Measurements from ENCODE around the gene TGFBR2.

Gene TGFBR2

DNA sequence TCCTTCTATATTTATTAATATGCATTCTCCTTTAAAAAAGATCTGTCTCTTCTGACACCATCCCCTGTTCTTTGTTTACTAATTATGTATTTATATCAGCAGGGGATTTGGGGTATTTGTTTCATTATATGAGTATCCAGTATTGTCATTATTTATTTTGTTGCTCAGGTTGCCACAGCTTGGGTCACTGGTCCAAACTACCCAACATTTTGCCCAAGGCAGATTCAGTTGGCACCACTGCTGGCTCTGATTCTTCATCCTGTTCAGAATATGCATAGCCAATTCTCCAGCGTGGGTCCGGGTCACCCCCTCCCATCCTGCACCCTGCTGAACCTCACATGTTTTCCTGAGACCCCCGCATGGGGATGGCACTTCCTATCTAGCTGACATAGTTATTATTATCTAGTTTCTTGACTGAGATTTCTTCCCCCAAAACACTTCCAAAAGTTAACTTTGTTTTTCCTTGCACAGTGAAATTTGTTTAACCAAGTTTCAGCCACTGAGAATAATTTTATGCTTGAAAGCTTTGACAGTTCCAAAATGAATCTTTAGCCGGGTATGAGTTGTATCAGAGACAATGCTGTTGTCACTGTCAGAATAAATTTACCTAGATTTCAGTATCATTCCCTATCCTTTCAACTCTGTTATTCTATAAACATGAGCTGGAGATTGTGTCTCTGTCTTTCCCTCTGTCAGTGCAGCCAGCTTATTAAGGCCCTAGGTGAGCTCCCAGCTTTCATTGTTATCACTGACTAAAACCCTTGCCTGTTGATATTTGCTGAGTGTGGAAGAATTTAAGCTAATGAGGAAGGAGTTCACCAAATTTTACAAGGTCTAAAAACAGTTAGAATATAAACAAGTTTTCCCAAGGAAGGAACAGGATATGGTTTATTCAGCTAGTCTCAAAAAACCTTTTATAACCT lies 70.3 kb downstream of the TGFBR2 start:
- DNase-seq, result no peak

DNA sequence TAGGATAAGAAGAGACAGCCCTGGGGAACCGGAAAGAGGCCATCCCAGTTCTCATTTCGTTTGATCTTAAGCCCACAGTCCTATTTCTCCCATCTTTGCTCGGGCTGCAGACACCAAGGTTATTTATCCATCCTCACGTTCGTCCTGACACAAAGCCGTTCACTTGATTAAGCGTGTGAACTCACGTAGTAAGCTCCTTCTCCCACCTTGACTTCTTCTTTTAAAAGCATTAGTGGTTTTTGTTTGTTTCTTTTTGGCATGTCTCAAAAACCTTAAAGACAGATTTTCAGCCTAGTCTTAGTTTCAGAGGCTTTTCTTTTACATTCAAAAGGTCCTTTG lies 70.9 kb downstream of the TGFBR2 start:
- DNase-seq, result no peak

DNA sequence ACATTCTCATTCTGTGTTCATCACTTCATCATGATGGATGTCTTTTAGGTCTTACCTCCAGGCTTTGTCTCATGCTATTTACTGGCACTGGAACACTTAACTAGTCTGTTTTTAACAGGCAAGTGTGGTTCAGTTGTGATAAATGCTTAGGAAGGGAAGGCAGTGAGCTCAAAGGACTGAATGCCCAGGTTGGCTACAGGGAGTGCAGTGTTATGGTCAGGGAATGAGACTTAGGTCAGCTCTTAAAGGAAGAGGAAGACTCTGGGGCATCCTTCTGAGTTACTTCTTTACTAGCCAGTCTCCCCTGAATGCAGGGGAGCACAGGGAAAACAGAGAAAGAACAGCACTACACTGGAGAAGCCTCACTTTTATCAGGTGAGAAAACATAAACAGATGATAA lies 72.6 kb downstream of the TGFBR2 start:
- no peak for DNase-seq

DNA sequence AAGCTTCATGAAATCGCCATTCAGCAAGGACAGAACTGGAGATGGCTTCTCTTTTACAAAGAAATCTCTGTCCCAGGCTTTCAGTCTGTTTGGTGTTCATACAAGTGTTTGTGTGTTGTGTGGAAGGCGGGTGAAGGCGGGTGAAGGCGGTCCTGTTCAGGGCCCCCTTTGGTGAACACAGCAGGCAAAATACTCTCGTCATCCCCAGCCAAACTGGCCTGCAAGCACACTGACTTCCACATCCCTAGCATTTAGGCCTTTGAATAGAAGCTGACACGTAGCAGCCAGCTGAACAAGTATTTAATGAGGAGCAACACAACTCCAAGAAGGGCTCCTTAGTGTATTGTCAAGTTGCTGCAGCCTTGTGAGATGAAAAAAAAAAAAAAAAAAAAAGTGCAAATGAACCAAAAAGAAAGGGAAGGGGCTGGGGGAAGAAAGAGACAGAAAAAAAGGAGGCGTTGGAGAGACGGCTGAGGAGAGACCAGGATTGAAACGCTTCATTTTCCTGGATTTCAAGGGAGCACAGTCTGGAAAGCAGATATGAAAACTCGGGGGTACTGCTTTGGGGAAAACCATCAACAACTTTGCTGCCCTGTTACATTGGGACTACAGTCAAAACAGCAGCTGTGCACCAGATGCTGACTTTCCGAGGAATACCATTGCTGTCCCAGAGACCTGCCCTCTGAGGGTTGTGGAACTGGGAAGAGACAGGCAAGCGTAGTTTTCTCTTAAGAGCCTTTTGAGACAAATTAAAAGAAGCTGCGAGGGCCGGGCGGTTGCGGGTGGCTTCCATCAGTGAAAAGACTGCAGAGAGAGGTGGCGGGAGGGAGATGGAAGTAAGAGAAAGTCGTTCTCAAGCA lies 74.6 kb downstream of the TGFBR2 start:
- DNase-seq, result peak; percentile 58

DNA sequence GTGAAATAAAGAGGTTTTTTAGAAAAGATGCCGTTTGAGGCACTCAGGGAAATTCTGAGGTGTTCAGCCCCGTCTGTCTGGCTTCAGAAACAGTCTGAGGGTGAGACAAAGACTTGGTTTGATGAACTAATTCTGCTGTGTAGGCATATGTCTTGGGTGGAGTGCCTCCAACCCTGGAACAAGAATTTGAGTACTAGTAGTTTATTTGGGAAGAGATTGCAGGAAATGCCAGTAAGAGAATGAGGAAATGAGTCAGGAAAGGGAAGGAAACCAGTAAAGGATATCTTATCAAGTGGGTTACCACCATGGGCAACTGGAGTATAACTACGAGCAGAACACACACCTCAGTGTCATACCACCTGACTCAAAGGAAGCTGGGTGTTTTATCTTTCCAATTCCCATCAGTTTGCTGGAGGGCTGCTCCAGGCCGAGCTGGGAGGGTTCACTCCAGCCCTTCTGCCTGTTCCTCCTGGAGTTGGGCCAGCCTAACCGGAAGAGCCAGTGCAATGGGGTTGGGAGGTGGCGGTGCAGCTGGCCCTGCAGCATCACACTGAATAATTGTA lies 75.3 kb downstream of the TGFBR2 start:
- peak; percentile 75 for DNase-seq

DNA sequence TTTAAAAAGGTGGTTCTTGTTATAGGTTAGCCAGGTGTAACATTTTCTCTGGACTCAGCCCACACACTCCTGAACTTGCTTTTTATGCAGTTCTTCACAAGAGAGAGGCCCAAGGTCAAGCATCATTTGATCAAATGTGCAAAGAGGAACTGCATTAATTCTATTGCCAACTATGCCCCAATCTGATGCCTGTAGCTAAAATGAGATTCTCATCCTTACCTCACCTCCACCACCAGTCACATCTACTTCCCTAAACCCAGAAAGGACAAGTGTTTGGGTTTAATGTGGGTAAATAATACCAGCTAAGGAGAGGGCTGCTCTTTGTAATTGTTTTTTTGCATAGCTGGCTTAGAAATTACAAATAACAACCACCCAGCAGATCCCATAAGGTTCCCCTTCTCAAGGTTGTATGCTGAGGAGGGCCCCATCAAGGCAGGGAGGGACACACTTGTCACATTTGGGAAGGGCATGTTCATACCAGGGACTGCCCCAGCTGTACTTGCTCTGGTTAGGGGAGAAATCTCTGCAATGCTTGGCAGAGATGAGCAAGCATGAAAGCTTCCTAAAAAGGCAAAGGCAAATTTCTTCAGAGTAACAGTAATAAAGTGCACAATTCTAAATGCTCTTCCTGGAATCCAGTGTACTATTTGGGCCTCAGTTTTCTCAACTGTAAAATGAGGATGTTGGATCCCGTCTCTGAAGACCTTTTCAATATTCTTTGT lies 76.2 kb downstream of the TGFBR2 start:
- DNase-seq, result no peak

DNA sequence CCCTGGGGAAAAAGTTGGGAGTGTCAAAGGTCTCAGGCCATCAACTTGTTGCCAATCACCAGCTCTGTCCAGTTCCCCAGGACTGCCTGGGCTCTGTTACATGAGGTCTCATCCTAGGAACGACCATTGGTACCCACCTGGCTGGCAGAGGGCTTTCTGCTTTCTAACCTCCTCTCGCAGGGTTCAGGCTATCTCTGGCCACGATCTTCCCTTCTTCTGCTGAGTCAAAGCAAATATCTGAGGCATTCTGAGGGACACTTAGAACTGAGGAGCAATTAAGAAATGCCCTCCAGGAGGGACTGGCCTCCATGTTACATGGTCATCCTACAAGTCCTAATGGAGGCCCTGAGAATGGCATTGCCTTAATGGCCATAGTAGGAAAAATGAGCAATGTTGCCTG lies 77.4 kb downstream of the TGFBR2 start:
- DNase-seq, result peak; percentile 72

DNA sequence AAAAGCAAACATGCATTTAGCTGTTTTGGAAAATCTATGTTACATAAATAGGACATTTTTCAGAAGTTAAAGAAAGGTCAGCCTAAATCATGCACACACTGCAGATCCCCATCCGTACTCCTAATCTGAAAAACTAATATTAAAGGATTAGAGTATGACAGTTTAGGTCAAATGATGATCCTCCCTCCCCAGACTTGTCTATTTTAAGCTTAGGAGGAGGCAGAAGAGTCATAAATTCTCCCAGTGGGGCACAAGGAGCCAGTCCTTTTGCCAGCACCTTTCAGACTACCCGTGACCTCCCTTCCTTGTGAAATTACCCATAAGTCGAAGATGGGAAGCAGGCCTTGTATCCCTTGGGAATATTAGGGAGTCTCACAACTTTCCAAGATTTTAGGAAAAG lies 78.0 kb downstream of the TGFBR2 start:
- DNase-seq, result no peak

DNA sequence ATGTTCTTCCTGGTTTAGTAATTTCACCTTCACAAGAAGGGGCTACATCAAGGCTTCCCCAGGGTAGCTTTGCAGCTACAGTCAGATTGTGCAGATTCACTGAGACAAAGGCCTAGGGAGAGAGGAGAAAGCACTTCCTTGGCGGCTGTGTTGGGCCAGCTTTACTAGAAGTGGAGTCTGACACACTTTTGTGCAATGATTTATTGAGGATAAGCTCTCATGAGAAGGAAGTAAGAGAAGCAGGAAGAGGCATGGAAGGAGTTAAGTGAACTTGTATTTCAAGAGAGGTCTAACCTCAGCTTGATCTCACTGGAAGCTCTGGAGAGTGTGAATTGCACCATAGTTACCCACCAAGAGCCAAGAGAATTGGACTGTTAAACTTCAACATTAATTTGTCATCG lies 78.9 kb downstream of the TGFBR2 start:
- no peak for DNase-seq

DNA sequence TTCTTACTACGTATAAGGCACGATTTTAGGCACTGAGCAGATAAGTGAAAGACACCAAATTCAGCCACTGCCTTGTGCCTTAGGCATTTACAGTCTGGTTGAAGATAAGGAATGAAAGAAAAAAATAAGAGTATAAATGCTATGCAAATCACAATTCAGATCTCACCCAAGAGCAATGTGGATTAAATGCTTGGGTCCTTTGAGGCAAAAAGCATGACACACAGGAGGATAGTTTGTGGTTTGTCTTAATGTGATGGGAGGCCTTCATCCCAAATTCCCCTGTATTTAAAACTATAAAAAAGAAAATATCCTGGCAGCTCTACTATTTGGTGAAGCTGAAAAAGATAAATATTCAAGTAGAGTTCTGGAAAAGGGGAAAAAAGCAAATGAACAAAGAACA lies 79.8 kb downstream of the TGFBR2 start:
- no peak for DNase-seq

DNA sequence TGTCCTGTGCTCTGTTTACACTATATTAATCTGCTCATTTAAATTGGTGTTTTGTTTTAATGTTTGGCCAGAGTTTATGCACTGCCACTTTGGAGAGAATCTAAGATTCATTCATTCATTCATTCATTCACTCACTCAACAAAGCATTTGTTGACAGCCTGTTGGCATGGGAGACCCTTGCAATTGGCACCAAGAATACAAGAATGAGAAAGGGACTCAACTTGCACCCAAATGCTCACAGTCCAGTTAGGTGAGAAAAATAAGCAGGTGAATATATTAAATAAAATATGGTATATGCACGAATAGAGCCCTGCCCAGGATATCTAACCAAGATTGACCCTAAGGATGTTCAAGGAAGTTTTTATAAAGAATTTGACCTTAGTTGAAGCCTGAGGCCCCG lies 80.4 kb downstream of the TGFBR2 start:
- DNase-seq, result no peak

DNA sequence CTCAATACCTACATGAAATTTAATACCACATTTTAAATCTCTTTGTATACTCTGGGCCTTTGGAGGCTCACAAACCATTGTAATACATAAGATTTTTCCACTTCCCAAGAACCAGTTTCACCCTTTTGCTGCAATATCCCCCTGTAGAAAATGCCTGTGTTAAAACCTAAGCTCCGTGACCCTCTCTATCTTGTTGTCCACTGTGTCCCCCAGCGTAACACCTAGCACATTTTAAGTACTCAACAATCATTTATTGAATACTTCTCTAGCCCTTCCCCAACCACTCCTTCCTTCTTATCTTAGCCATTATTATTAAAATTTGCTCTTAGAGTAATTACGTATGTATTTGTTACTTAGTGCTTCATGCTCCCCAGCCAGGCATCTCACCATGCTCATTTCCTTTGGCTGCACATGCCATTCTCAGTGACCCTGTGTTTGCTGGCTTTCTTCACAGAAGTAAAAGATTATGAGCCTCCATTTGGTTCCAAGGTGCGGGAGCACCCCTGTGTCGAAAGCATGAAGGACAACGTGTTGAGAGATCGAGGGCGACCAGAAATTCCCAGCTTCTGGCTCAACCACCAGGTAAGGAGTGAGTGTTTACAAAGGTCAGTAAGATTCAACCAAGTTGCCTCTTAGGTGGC lies 81.6 kb downstream of the TGFBR2 start:
- DNase-seq, result no peak

DNA sequence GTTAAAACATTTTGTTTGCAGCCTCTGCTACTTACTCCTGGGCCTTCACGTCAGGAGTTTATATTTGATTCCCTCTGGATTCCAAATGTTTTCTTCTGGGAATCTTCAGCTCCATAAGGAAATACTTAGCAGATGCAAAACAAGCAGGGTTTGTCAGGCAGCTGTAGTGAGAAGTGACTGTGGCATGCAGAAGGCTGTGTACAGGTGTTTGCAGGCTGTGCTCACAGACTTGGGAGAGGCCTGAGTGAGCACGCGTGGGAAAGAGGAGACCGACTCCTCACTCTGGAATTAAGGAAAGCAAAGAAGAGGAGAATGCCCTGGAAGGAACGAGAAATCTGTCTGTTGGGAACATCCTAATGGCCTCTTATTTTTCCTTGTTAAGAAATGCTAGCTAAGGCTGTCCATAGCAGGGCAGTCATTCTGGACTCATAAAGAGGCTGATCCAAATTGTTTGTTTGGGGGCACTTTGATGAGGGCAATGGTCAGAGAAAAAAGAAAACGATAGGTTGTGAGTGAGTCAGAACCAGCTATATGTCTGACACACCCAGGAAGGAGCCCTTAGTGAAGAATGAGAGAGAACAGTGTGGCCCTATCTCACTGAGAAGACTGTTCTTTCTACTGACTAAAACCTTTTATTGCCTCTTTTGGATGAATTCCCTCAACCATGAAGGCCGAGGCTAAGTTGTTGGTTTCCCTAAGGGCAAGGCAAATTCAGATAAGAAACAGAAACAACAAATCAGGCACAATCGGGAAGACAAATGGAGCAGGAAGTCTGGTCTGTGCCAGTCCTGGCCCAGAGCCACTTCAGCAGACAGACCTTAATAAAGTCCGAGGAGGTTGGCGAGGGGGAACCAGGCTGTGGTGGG lies 82.6 kb downstream of the TGFBR2 start:
- peak; percentile 86 for DNase-seq

DNA sequence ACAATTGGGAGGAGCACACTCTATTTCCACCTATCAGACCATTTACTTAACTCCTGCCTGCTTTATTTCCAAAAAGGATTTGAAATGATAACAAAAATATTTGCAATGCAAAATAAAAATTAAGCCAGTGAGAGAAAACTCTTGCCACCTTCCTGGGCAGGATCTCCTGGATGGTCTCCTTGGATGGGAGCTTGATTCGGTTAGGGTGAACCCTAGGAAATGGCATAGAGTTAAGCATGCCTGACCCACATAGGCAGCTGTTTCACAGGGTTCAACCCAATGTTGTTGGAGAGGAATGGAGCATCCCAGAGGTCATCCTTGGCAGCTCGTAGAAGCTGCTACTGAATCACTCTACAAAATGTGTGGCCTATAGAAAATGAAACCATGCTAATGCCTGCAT lies 83.8 kb downstream of the TGFBR2 start:
- DNase-seq, result no peak

DNA sequence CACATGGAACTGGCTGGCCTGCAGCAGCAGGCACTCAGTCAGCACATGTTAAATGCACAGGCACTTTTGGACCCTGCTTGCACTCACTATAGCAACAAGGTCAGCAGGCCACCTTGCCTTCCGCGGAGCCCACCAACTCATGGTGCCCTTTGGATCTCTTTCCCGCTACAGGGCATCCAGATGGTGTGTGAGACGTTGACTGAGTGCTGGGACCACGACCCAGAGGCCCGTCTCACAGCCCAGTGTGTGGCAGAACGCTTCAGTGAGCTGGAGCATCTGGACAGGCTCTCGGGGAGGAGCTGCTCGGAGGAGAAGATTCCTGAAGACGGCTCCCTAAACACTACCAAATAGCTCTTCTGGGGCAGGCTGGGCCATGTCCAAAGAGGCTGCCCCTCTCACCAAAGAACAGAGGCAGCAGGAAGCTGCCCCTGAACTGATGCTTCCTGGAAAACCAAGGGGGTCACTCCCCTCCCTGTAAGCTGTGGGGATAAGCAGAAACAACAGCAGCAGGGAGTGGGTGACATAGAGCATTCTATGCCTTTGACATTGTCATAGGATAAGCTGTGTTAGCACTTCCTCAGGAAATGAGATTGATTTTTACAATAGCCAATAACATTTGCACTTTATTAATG lies 85.0 kb downstream of the TGFBR2 start:
- no peak for DNase-seq

DNA sequence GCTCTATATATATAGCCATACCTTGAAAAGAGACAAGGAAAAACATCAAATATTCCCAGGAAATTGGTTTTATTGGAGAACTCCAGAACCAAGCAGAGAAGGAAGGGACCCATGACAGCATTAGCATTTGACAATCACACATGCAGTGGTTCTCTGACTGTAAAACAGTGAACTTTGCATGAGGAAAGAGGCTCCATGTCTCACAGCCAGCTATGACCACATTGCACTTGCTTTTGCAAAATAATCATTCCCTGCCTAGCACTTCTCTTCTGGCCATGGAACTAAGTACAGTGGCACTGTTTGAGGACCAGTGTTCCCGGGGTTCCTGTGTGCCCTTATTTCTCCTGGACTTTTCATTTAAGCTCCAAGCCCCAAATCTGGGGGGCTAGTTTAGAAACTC lies 85.5 kb downstream of the TGFBR2 start:
- DNase-seq, result no peak

DNA sequence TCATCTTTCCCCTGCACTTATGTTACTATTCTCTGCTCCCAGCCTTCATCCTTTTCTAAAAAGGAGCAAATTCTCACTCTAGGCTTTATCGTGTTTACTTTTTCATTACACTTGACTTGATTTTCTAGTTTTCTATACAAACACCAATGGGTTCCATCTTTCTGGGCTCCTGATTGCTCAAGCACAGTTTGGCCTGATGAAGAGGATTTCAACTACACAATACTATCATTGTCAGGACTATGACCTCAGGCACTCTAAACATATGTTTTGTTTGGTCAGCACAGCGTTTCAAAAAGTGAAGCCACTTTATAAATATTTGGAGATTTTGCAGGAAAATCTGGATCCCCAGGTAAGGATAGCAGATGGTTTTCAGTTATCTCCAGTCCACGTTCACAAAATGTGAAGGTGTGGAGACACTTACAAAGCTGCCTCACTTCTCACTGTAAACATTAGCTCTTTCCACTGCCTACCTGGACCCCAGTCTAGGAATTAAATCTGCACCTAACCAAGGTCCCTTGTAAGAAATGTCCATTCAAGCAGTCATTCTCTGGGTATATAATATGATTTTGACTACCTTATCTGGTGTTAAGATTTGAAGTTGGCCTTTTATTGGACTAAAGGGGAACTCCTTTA lies 86.2 kb downstream of the TGFBR2 start:
- no peak for DNase-seq

DNA sequence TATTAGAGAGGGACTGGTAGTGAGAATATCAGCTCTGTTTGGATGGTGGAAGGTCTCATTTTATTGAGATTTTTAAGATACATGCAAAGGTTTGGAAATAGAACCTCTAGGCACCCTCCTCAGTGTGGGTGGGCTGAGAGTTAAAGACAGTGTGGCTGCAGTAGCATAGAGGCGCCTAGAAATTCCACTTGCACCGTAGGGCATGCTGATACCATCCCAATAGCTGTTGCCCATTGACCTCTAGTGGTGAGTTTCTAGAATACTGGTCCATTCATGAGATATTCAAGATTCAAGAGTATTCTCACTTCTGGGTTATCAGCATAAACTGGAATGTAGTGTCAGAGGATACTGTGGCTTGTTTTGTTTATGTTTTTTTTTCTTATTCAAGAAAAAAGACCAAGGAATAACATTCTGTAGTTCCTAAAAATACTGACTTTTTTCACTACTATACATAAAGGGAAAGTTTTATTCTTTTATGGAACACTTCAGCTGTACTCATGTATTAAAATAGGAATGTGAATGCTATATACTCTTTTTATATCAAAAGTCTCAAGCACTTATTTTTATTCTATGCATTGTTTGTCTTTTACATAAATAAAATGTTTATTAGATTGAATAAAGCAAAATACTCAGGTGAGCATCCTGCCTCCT lies 87.2 kb downstream of the TGFBR2 start:
- peak; percentile 76 for DNase-seq

DNA sequence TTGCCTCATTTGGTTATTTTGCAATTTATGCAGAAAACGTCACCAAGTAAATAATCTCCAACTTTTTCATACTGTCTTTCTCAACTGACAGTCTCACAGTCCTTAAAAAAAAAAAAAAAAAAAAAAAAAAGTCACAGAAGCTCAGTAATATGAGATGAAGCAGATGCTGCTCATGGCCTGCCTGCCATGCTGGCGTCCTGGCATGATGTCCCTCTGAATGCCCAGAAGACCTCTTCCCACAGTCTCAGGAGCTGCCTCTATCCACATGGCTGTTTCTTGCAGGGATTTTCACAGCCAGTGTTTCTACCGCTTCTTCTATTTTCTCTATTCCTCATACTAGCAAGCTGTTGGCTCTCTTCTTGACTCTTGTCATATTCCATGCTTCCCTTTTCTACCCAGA lies 87.7 kb downstream of the TGFBR2 start:
- no peak for DNase-seq

DNA sequence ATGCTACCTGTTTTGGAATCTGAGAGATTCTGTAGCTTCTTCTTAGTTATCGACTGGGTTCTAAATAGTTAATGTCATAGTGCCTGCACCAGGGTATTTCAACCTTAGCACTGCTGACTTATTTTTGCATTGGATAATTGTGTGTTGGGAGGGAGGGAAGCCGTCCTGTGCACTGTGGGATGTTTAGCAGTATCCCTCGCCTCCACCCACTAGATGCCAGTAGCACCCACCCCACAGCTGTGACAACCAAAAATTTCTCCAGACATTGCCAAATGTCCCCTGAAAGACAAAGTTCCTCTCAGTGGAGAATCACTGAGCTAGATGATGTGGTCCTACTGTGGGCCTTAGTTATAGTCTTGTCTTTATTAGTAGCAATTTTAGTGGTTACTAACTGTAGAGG lies 88.3 kb downstream of the TGFBR2 start:
- DNase-seq, result no peak

Data from islet precursor cell (in vitro differentiated cells).